HG03521 (cell line): ENCODE results near the gene GSK3A.

Source experiments
- ATAC-seq: cut with Tn5 transposase; IDR thresholded peaks from one replicate; pipeline ENCODE4 v1.9.1; 2021; ENCODE audit warnings: mild to moderate bottlenecking, moderate library complexity; ENCODE audit not compliant: unreplicated experiment

The GSK3A gene

DNA sequence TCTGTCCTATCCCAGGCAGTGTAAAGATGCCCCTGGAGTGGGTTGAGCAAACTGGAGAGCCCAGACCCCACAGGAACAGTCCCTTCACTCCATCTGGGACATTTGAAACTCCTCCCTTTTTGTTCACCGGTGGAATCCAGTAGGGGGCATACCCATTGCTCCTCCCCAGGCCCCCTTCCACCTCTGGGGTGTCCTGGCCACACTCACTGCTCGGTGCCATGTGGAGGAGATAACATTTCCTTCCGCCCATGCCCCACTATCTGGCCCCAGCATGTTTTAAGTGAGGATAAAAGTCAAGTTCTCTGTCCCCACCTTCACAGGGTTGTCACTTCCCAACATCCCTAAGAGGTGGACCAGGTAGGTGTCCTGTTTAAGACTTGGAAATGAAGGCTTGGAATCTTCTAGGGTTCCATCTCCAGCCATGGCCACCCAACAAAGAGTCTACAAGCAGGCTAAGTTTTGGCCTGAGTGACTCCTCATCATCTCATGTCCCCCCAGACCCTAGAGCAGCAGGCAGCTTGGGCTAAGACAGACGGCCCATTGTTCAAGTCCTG, 13.0 kb downstream of the GSK3A start:
- no peak for ATAC-seq

DNA sequence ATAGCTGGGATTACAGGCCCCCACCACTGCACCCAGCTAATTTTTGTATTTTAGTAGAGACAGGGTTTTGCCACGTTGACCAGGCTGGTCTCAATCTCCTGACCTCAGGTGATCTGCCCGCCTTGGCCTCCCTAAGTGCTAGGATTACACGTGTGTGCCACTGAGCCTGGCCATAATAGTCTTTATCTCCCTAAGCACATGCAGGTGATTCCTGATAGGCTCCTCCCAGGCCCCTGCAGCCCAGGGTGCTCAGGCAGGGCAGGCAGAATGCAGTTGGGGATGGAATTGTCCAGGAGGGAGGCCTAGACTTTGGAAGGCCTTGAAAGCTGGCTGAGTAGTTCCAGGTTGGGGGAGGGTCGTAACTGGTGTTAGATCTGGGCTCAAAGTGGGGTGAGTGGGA, 13.8 kb downstream of the GSK3A start:
- no peak for ATAC-seq

DNA sequence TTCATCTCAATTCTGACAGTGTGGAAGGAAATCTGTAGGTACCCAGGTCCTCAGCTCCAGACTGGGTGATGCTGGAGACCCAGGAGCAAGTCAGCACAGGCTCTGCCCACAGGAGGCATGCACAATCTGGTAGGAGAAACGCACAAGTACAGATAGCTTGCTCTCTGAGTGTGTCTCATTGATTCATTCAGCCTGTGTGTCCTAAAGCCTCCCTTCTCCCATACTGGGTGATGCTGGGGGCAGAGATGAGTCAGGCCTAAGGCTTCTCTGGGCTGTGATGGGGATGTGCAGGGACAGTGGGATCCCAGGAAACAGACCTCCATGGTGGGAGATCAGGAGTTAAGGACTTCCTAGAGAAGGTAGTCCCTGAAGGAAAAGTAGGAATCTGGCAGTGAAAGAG, 15.5 kb downstream of the GSK3A start:
- no peak for ATAC-seq

DNA sequence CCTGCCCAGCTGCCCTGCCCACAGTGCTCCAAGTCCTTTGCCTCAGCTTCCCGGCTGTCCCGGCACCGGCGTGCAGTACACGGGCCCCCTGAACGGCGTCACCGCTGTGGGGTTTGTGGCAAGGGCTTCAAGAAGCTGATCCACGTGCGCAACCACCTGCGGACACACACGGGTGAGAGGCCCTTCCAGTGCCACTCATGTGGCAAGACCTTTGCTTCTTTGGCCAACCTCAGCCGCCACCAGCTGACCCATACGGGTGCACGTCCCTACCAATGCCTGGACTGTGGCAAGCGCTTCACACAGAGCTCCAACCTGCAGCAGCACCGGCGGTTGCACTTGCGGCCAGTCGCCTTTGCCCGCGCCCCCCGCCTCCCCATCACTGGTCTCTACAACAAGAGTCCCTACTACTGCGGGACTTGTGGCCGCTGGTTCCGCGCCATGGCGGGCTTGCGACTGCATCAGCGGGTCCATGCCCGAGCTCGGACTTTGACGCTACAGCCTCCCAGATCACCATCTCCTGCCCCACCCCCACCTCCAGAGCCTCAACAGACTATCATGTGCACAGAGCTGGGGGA, 16.6 kb downstream of the GSK3A start:
- ATAC-seq = no peak

DNA sequence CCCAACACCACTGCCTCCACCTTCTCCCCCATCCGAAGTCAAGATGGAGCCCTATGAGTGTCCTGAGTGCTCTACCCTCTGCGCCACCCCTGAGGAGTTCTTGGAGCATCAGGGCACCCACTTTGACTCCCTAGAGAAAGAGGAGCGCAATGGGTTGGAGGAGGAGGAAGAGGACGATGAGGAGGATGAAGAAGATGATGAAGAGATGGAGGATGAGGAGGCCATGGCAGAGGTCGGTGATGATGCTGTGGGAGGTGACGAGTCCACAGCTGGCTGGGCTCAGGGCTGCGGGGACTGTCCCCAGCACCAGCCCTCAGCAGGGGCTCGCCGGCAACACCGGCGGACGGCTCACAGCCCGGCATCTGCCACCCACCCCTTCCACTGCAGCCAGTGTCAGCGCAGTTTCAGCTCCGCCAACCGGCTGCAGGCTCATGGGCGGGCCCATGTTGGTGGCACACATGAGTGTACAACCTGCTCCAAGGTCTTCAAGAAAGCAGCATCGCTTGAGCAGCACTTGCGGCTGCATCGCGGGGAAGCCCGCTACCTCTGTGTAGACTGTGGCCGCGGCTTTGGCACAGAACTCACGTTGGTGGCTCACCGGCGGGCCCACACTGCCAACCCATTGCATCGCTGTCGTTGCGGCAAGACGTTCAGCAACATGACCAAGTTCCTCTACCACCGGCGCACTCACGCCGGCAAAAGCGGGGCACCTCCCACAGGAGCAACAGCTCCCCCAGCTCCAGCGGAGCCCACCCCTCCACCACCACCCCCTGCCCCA, 17.3 kb downstream of the GSK3A start:
- no peak for ATAC-seq

DNA sequence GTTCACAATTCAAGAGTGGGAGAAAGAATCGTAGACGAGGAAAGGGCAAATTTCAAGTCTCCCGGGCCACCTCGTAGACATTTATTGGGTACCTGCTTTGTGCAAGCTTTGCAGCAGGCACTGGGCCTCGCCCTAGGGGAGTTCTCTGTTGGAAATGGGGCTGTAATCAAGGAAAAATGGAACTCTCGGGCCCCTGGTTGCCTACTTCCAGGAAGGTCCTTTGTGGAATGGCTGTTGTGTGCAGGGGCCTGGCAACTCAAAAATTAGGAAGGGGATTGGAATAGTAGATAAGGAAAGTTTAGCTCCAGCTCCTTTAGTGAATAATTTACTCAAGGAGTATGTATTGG, 21.7 kb downstream of the GSK3A start:
- no peak for ATAC-seq

DNA sequence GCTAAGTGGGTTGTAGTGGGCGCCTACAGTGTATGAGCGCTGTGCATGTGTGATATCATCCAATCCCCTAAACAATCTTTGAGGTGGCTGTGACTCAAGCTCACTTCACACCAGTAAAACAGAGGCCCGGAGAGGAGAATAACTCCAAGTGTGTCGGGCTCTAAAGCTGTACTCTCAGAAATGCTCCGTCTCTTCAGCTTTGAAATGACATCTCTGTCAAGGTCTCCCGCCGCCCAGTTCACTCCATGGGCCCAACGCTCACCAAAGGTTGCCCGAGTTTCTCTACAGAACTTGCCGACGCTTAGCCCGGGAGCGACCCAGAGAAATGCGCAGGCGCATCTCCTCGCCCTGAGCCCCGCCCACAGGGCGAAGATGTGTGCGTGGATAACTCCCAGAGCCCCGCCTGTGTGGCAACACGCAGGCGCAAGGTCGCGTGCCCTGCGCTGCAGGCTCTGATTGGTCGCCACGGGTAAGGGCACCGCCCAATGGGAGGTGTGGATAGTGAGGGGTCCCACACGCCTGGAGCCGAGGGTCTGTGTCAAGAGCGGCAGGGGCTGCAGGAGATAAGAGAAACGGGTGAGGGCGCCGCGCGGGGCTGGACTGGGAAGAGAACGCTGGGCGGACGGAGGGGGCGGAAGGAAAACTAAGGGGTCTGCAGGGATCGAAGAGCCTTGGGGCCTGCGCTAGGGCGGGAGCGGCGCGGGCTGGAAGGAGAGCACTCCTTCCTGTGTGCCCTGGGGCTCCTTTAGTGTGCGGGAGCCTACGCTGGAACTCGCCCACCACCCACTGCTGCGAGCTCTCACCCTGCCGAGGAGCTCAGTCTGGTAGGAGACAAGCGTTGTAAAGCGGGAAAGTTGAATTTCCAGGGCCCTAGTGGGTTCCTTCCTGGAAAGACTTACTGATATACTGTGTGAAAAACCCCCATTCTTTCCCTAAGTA, 22.3 kb downstream of the GSK3A start, which contains the start of gene ZNF526:
TSS of gene ZNF526 (plus strand) at position 501 of the 939 bp plus-strand sequence. CDS start 4,092 bp downstream, outside the sequence.
- peak; percentile 71 for ATAC-seq

DNA sequence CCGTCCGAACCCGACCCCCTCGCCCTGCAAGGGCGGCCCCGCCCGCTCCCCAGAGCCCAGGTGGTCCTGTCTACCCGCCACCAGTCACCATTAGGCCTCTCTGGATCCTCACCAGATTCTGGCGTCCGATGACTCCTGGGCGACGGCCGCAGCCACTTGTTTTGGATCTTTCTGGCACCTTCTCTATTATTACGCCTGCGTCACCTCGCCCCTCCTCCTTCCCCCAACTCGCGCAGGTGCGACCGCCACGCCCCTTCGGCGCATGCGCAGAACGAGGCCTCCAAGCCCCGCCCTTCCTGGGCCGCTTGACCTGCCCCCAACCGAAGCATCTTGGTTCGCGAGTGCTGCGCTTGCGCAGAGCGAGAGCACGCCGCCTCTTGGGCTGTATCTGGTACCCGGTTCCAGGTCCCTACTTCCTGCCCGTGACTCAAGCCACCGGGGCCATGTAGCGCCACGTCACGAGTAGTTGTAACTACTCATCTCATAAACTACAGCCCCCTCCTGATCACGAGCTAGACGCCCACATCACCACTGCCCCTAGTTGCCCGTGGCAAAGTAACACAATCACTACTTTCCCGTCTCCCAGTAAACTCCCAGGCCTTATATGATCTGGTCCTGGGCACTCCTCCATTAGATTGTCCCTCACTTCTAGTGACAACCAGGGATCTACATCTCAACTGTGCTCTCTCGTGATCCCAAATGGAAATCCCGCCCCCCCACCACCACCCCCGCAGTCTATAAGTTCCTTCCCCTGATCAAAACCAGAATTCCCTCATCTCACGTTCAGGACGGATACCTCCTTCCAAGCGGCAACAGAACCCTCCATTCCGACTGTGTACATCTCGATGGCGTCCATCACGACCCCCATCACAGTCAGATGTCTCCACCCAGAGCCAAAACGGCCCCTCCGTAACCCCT, 24.6 kb downstream of the GSK3A start, which contains the start of gene DEDD2:
TSS of gene DEDD2 (minus strand) at position 158 of the 918 bp plus-strand sequence. CDS start 670 bp downstream, outside the sequence.
- ATAC-seq = peak; percentile 61

DNA sequence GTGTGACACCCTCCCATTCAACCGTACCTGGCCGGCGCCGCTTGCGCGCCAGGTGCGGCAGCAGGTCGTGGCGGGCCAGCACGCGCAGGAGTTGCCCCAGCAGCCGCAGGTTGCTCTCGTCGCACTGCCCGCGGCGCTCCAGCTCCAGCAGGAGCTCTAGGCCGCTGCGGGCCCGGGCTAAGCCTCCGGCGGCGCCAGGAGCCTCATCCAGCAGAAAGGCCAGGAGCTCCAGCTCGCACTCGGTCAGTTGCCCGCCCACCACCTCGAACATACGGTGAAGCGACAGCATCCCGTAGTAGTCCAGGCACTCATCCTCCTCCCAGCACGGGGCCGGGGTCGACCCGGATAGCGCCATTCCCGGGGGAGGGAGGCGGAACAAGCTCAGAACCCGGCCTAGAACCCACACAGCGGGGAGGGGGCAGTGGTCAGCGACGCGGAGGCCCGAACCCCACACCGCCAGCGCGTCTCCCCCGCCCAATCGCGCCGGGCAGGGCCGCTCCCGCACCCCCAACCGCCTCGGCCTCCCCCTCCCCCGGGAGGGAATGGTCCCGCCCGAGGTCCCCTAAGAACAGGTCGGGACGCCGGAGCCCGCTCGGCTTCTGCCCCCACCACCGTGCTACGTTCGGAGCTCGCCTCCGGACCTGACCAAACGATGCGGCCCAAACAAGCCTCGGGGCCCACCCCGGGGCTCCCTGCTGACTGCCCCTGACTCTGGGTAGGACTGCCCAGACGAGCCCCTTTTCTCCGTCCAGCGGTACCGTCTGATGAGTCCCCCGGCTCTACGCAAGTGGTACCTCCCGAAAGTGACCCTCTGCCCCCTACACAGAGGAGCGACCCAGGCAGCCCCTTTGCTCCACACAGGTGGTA, 25.5 kb downstream of the GSK3A start:
- no peak for ATAC-seq

DNA sequence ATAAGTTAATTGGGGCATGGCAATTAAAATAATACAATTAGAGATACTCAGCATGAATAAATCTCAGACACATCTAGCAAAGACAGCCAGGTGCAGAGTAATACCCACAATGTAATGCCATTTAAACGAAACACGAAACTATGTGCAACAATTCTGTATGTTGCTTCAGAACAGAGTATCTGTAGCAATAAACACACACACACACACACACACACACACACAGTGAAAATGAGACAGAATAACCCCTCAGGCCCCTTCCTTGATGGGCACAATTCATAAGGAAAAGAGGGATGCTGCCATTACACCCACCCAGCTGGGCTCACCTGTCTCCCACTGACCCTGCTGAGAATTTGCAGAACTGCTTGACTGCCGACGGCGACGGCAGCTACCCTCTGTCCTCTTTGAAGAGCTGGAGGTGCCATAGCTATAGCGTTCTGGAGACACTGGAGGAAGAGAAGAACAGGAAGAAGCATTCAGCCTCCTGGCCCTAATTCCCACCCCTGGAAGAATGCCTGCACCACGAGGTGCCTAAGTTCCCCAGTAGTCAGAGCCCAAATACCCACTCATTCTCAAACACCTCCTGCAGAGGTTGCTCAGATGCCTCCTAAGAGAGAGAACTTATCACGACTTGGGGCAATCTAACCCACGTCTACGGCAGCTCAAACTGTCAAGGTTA, 27.5 kb downstream of the GSK3A start:
- no peak for ATAC-seq

DNA sequence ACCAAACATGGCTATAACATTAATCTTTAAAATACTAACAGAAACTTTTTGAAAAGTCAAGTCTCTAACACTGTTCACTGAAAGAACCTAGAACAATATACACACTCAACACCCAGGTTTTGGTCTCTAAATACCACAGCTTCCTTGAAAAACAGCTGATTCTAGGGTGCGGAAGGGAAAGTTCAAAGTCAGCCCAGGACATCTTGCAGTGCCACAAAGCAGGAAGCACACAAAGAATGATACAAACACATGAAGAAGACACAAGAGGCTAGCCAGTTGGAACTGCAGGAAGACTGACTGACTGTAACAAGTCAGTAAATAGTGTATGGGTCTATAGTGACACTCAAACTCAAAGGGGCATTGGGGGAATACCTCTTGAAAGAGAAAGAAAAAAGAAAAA, 29.5 kb downstream of the GSK3A start:
- ATAC-seq = no peak

DNA sequence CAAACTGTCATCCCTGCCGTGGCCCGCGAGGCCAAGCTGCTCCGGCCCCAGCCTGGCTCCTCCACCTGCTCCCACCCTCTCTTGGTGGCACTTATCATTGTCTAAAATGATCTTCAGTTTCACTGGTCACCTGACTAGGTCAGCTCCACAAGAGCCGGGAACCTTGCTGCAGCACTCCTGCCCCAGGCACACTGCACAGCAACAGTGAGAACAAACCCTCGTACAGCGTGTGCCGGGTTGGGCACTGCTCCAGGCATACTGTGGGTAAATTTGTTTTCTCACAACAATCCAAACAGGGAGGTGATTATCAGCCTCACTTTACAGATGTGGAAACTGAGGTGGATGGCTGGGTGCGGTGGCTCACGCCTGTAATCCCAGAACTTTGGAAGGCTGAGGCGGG, 33.8 kb downstream of the GSK3A start:
- ATAC-seq = no peak

DNA sequence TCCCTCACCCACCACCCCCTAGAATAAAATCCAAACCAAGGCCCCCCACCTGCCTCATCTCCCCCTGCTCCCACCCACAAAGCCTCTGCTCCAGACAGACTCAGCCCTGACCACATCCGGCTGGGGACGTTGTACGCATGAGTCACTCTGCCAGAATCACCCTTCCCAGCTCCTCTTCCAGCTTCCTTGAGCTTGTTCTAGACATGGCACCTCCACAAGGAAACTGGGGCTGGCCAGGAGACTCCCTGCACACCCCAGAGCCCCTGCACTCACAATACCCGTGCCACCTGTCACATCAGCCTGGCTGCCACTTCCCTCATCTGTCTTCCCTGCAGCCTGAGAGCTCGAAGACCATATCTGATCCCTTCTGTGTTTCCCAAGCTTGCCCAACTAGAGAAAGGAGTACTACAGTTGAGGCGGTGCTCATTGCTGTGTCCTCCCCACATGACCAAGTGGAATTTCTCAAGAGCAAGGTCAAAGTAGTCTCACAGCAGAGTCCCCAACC, 34.6 kb downstream of the GSK3A start:
- ATAC-seq = no peak

DNA sequence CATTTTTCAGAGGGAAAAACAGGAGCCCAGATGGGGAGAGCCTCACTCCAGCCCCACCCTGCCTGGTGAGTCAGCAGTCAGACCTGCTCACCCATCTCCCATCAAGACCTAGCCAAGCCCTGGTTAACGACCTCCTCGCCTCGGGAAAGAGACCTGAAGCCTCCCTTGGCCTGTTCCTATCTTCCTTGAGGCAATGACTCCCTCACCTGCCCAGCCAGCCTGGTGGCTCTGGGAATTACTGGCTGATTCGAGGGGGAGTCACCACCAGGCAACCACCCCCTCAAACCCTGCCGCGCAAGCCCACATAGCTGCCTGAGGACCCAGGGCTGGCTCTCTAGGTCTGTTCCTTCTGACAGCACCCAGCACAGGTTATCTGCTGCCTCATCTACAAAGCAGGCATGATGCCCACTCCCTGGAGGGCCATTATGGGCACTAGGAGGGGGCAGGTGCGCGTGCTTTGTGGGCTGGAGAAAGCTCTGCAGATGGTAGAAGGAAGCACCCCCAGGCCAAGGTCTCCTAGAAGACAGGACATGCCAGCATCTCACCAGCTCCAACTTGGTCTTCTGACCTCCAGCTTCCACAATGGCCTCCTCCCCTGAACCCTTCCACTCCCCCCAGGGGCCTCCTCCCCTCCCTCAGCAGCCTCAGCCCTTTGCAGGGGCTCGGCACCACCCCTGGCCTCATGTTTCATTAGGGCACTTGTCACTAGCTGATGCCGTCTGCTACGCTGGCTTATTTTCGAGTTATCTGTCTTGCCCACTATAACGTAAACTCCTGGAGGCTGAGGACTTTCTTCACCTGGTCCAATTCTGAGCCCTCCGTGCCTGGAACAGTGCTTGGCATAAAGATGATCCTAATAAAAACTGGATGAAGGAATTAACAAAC, 35.3 kb downstream of the GSK3A start:
- no peak for ATAC-seq

DNA sequence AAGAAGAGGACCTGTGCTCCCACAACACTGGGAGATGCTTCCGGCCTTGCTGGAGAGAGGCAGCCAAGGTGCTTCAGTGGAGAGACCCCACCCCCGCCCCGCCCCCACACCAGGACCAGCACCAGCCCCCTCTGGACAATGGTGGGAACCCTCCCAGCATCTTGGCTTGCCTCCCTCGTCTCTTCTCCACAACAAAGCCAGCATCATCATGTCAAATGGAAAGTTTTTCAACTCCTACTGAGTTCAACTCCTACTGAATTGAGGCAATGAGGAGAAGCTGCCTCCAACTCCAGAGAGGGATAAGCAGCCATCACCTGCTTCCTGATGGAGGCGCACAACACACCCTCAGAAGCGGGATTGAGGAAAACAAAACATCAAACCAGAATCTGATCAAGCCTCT, 37.7 kb downstream of the GSK3A start:
- ATAC-seq = no peak

DNA sequence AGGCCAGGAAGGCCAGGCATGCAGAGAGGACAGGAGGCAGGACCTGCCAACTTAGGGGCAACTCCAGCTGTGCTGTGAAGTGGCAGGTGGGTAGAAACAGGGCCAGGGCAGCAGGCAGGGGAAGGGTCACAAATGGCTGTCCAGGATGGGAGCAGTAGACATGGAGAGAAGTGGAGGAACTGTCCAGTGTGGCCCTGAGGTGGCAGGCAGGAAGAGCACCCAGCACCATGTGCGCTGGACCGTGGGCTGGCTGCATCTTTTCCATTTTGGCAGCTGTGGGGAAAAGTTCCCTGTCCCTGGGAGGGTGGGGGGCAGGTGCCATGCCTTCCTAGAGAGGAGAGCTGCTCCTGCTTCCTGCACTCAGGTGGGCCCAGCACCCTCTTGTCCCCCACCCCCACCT, 38.7 kb downstream of the GSK3A start:
- ATAC-seq = no peak

DNA sequence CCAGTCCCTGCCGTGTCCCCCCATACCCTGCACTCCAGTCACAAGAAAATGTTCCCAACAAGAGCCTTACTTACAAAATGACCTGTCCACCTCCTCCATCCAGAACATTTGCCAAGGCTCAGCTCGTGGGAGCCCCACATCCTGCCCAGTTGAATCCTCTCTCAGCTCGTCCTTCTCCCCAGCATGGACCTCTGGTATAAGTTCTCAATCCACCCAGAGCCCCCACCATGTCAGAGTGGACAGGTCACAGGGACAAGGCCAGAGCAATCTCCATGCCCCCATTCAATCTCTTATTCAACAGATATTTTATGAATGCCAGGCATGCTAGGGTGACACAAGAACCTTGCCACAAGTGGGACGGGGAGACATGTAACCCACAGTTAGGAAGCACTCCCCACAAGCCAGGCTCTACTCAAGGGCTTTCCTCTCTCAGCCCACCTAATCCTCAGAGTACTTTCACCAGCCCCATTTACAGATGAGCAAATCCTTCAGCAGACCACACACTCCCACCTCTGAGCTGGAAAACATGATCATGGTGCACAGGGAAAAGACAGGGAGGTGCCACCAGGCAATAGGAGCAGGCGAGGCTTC, 40.0 kb downstream of the GSK3A start:
- no peak for ATAC-seq
